HCT116 (cell line): Measurements from ENCODE around the gene EVX2. TPM values are rescaled to one million over a fixed set of nuclear protein-coding genes. Genes with fewer than 3 reads are reported as not detected.

Experiments used
- ATAC-seq: fragments of 200-7000 bp; cut with Tn5 transposase; 2 replicates; pipeline ENCODE4 v1.9.1; 2020; ENCODE audit warnings: mild to moderate bottlenecking, moderate library complexity
- BruUV-seq: library from RNA; stranded (reverse); fragments of 400-500 nt; replicated peaks from 2 replicates; lab custom pipeline; 2021; lab: Mats Ljungman, UMichigan
- CTCF ChIA-PET: fragments of 300-600 bp; sonication (Branson Sonifier 250); formaldehyde crosslinking; loops from one replicate; lab custom pipeline; 2021; ENCODE audit warnings: antibody characterized with exemption; lab: Charles Lee
- POLR2A ChIA-PET: fragments of 300-600, 350-600 bp; sonication (Branson Sonifier 250); formaldehyde crosslinking; loops from one replicate; lab custom pipeline; 2021; ENCODE audit warnings: antibody characterized with exemption; lab: Charles Lee
- RAD21 ChIA-PET, 2 experiments: fragments of 300-600 bp; sonication (Branson Sonifier 250); formaldehyde crosslinking; loops; one replicate each; lab custom pipeline; 2023; ENCODE audit warnings: low total read pairs in 2 of 2; ENCODE audit not compliant: uncharacterized antibody in 2 of 2, unreplicated experiment in 2 of 2, low non-redundant PET in 1 of 2; lab: Charles Lee
- DNase-seq: peaks from one replicate; pipeline ENCODE4 v3.0.0-alpha.2; 2010; ENCODE audit warnings: low read depth, low spot score
- H2AFZ ChIP-seq: fragments of 200-600 bp; shearing (Covaris generic), sonication (generic); 2 replicates; pipeline ENCODE4 v1.6.1; 2017; ENCODE audit warnings: low read depth, mixed run types, mixed read lengths, antibody characterized with exemption, low read length; ENCODE audit not compliant: poor library complexity, severe bottlenecking
- H3K27ac ChIP-seq: 2 replicates; pipeline ENCODE4 v1.5.1; 2012; ENCODE audit warnings: low read depth, low read length
- H3K27me3 ChIP-seq: fragments of 200-600 bp; sonication (generic); 2 replicates; pipeline ENCODE4 v1.6.1; 2016; ENCODE audit warnings: mixed run types, low read length, mixed read lengths; ENCODE audit not compliant: insufficient read depth
- H3K36me3 ChIP-seq, 2 experiments: fragments of 200-500 bp in 1 of 2; fragments of 200-600 bp in 1 of 2; sonication (Bioruptor generic) in 1 of 2; sonication (generic) in 1 of 2; 2 replicates each; pipeline versions ENCODE4 v1.5.1 to v1.6.1; 2014 to 2016; ENCODE audit warnings: low read length in 2 of 2, inconsistent platforms in 1 of 2, mixed read lengths in 1 of 2, mixed run types in 1 of 2; ENCODE audit not compliant: insufficient read depth in 2 of 2, control insufficient read depth in 1 of 2
- H3K4me1 ChIP-seq, 2 experiments: fragments of 200-600 bp in 1 of 2; sonication (generic) in 1 of 2; 2 replicates each; pipeline versions ENCODE4 v1.5.1 to v1.6.1; 2012 to 2017; ENCODE audit warnings: low read length in 2 of 2, inconsistent platforms in 1 of 2, mild to moderate bottlenecking in 1 of 2, mixed read lengths in 1 of 2, mixed run types in 1 of 2, moderate library complexity in 1 of 2; ENCODE audit not compliant: insufficient read depth in 2 of 2, control insufficient read depth in 1 of 2
- H3K4me2 ChIP-seq: fragments of 200-600 bp; sonication (generic); 2 replicates; pipeline ENCODE4 v1.6.1; 2017; ENCODE audit warnings: mixed run types, low read length, mixed read lengths
- H3K4me3 ChIP-seq, 2 experiments: fragments of 200-600 bp in 1 of 2; sonication (generic) in 1 of 2; replicated peaks in 1 of 2; 2 replicates each; pipeline ENCODE4 v1.5.1; 2011 to 2016; ENCODE audit warnings: low read length in 2 of 2, control low read depth in 1 of 2, low read depth in 1 of 2, mild to moderate bottlenecking in 1 of 2, mixed read lengths in 1 of 2, mixed run types in 1 of 2
- H3K79me2 ChIP-seq: fragments of 200-600 bp; sonication (generic); 2 replicates; pipeline ENCODE4 v1.6.1; 2017; ENCODE audit warnings: mild to moderate bottlenecking, mixed run types, low read length, moderate library complexity, mixed read lengths; ENCODE audit not compliant: insufficient read depth
- H3K9ac ChIP-seq: fragments of 200-600 bp; sonication (generic); 2 replicates; pipeline ENCODE4 v1.6.1; 2016; ENCODE audit warnings: low read length, mixed read lengths
- H3K9me2 ChIP-seq: fragments of 200-600 bp; sonication (generic), shearing (Covaris generic); 2 replicates; pipeline ENCODE4 v1.6.1; 2017; ENCODE audit warnings: mixed run types, mild to moderate bottlenecking, moderate library complexity; ENCODE audit not compliant: insufficient read depth
- H3K9me3 ChIP-seq, 2 experiments: fragments of 200-500 bp in 1 of 2; fragments of 200-600 bp in 1 of 2; sonication (Bioruptor generic) in 1 of 2; sonication (generic) in 1 of 2; 2 replicates each; pipeline ENCODE4 v1.6.1; 2014 to 2017; ENCODE audit warnings: low read length in 2 of 2, mixed read lengths in 2 of 2, inconsistent platforms in 1 of 2, low read depth in 1 of 2, mild to moderate bottlenecking in 1 of 2, mixed run types in 1 of 2, moderate library complexity in 1 of 2; ENCODE audit not compliant: control insufficient read depth in 1 of 2, insufficient read depth in 1 of 2
- H4K20me1 ChIP-seq: fragments of 200-600 bp; sonication (generic), shearing (Covaris generic); 2 replicates; pipeline ENCODE4 v1.6.1; 2017; ENCODE audit warnings: mixed run types, mild to moderate bottlenecking, moderate library complexity; ENCODE audit not compliant: insufficient read depth
- CBX3 ChIP-seq: IDR thresholded peaks from 2 replicates; pipeline ENCODE4 v1.6.1; 2012; ENCODE audit warnings: low read depth
- CEBPB ChIP-seq: IDR thresholded peaks from 2 replicates; pipeline ENCODE4 v1.6.1; 2012; ENCODE audit warnings: low read depth
- EGR1 ChIP-seq: IDR thresholded peaks from 2 replicates; pipeline ENCODE4 v1.6.1; 2012; ENCODE audit warnings: low read depth
- ELF1 ChIP-seq: IDR thresholded peaks from 2 replicates; pipeline ENCODE4 v1.6.1; 2012; ENCODE audit warnings: low read depth, borderline replicate concordance
- EZH2 ChIP-seq: fragments of 200-600 bp; sonication (generic); IDR thresholded peaks from 2 replicates; pipeline ENCODE4 v1.6.1; 2017; ENCODE audit warnings: antibody characterized with exemption, mixed run types
- EZH2phosphoT487 ChIP-seq: fragments of 200-600 bp; IDR thresholded peaks from 2 replicates; pipeline ENCODE4 v1.6.1; 2018; ENCODE audit warnings: antibody characterized with exemption, borderline replicate concordance
- FOSL1 ChIP-seq: IDR thresholded peaks from 2 replicates; pipeline ENCODE4 v1.6.1; 2012; ENCODE audit warnings: low read depth
- JUND ChIP-seq: IDR thresholded peaks from 2 replicates; pipeline ENCODE4 v1.6.1; 2012
- MAX ChIP-seq: IDR thresholded peaks from 2 replicates; pipeline ENCODE4 v1.6.1; 2012
- RAD21 ChIP-seq: IDR thresholded peaks from 2 replicates; pipeline ENCODE4 v1.6.1; 2012; ENCODE audit warnings: low read depth, mild to moderate bottlenecking
- REST ChIP-seq: IDR thresholded peaks from 2 replicates; pipeline ENCODE4 v1.6.1; 2012; ENCODE audit warnings: low read depth
- SIN3A ChIP-seq: IDR thresholded peaks from 2 replicates; pipeline ENCODE4 v1.6.1; 2012; ENCODE audit warnings: low read depth
- SP1 ChIP-seq: IDR thresholded peaks from 2 replicates; pipeline ENCODE4 v1.6.1; 2012; ENCODE audit warnings: low read depth
- SRF ChIP-seq: IDR thresholded peaks from 2 replicates; pipeline ENCODE4 v1.6.1; 2012; ENCODE audit warnings: low read depth
- TCF7L2 ChIP-seq: IDR thresholded peaks from 2 replicates; pipeline ENCODE4 v1.7.0; 2011; ENCODE audit warnings: borderline replicate concordance, inconsistent platforms; ENCODE audit not compliant: insufficient read depth, insufficient read length; ENCODE audit errors: extremely low read depth
- ZFX ChIP-seq: fragments of 450-650 bp; IDR thresholded peaks from 2 replicates; pipeline ENCODE4 v1.6.1; 2017
- ZNF274 ChIP-seq: fragments of 200-500 bp; sonication (Bioruptor generic); IDR thresholded peaks from 2 replicates; pipeline ENCODE4 v1.6.1; 2014; ENCODE audit warnings: mild to moderate bottlenecking, low read depth, low read length, inconsistent platforms
- intact Hi-C: fragments of 100-400 bp; cut with micrococcal nuclease; formaldehyde crosslinking; loops from 2 replicates; pipeline ENCODE4 v1.10.0; 2022
- total RNA-seq: library from RNA; stranded (reverse); gene quantifications from one replicate; pipeline ENCODE4 v1.2.1, GENCODE V29; 2021; ENCODE audit not compliant: unreplicated experiment
- TF ChIP-seq, protein P1 (sequence below): IDR thresholded peaks from 2 replicates; pipeline ENCODE4 v1.6.1; 2012
- TF ChIP-seq, protein P2 (sequence below), 3 experiments: fragments of 200-600 bp in 1 of 3; sonication (generic) in 1 of 3; IDR thresholded peaks in 2 of 3; conservative IDR thresholded peaks in 1 of 3; 2 replicates each; pipeline ENCODE4 v1.5.1; 2012 to 2017; ENCODE audit warnings: low read depth in 2 of 3, low read length in 2 of 3, antibody characterized with exemption in 1 of 3, borderline replicate concordance in 1 of 3, control low read depth in 1 of 3, mild to moderate bottlenecking in 1 of 3, mixed read lengths in 1 of 3, mixed run types in 1 of 3, moderate library complexity in 1 of 3; ENCODE audit not compliant: insufficient read depth in 1 of 3

Gene EVX2
- total RNA-seq, 1 experiment from 2014 or later: not detected

DNA sequence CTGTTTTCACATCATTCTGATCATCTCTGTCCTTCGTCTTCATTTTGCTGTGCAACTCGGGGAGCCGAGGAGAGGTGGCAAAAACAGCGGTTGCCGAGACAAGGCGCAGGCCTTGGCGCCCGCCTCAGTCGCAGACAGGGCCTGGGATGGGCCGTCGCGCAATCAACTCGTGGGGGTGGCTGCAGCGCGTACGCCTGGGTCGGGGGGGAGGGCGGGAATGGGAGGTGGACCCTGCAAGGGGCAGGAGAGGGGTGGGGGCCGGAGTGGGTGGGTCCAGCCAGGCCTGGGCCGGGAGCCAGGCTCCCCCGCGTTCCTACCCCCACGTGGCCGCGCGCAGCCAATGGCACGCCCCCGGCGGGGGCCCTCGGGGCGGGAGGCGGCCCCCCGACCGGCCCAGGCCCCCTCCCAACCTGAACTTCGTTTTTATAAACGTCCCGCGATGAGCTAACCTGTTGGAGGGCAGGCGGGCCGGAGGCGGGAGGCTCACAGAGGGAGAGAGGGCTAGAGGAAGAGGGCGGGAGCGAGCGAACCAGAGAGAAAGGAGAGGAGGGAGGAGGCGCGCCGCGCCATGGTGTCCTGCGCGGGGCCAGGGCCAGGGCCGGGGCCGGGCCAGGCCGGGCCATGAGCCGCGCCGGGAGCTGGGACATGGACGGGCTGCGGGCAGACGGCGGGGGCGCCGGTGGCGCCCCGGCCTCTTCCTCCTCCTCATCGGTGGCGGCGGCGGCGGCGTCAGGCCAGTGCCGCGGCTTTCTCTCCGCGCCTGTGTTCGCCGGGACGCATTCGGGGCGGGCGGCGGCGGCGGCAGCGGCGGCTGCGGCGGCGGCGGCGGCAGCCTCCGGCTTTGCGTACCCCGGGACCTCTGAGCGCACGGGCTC, 8.7 kb upstream of the EVX2 start, which contains the start of gene HOXD13 (continued):
- TF ChIP-seq, protein P1, sequence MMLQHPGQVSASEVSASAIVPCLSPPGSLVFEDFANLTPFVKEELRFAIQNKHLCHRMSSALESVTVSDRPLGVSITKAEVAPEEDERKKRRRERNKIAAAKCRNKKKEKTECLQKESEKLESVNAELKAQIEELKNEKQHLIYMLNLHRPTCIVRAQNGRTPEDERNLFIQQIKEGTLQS: no peak
- TF ChIP-seq SIN3A (no peak), EGR1 (no peak), EZH2 (no peak), SRF (no peak), SP1 (no peak)

DNA sequence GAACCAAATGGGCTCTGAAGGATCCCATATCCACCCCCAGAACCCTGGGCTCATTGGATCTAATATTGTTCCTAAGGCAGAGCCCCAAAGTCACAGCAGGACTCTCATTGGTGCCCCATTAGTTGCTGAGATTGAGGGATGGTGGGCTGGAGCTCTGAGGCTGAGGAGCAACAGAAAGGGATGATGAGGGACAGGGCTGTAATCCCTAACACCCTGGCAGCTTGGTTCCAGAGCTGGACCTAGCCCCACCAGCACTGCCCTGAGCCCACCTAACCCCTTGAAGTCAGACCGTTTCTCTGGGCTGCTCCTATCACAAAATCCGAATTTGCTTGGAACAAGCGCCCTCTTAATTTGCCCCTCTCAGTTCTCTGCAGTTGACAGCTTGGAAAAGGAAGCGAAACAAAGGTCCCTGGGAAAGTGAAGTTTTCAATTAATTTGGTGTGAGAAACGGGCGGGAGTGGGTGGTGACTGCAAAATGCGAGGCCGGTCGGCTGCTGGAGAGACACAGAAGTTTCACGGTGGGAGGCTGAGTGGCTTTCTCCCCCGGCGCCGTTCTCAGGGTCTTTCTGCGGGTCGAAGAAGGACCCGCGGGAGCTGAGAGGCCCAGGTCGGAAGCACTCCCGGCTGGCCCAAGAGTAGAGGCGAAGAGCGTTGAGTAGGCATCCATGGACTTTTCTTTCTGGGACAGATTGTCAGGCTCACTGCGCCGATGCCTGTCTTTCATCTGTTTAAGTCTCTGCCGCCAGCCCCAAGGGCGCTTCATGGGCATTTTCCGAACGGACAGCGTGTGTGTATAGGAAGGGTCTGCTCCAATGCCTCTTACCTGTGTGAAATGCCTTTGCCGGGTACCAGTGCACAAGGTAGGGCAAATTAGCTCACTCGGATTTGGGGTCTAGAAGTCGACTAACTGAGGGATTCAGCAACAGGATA, 7.8 kb upstream of the EVX2 start:
- no peaks in the 10 kb centered on the region for H3K27me3 ChIP-seq
- ChIA-PET CTCF (no interaction called here), POLR2A (no interaction called here), RAD21 (no interaction called here)
- ATAC-seq (no peak), DNase-seq (no peak)
- no peak overlapping the region for H3K4me2 ChIP-seq
- H3K4me1 ChIP-seq: peaks cover 0 to 2% of the 10 kb centered on the region in 2 experiments; a peak in 3 of 4 replicates
- no peak overlapping the region for H2AFZ ChIP-seq
- no peak overlapping the region for H3K4me3 ChIP-seq
- H3K9me2 ChIP-seq: no peaks in the 10 kb centered on the region
- no peak overlapping the region for H3K27ac ChIP-seq
- BruUV-seq: no TSS peak
- no peaks in the 10 kb centered on the region for H3K9me3 ChIP-seq
- no peaks in the 10 kb centered on the region for H3K79me2 ChIP-seq
- H3K36me3 ChIP-seq: no peaks in the 10 kb centered on the region
- H3K9ac ChIP-seq: no peak overlapping the region
- intact Hi-C loops: no loop called here
- TF ChIP-seq TCF7L2 (no peak), EZH2phosphoT487 (no peak), ZNF274 (no peak), ZFX (no peak), SRF (no peak), REST (no peak), JUND (no peak), MAX (no peak), CBX3 (no peak), CEBPB (no peak), EZH2 (no peak), RAD21 (no peak), FOSL1 (no peak), SIN3A (no peak), ELF1 (no peak)
- TF ChIP-seq, protein P2, sequence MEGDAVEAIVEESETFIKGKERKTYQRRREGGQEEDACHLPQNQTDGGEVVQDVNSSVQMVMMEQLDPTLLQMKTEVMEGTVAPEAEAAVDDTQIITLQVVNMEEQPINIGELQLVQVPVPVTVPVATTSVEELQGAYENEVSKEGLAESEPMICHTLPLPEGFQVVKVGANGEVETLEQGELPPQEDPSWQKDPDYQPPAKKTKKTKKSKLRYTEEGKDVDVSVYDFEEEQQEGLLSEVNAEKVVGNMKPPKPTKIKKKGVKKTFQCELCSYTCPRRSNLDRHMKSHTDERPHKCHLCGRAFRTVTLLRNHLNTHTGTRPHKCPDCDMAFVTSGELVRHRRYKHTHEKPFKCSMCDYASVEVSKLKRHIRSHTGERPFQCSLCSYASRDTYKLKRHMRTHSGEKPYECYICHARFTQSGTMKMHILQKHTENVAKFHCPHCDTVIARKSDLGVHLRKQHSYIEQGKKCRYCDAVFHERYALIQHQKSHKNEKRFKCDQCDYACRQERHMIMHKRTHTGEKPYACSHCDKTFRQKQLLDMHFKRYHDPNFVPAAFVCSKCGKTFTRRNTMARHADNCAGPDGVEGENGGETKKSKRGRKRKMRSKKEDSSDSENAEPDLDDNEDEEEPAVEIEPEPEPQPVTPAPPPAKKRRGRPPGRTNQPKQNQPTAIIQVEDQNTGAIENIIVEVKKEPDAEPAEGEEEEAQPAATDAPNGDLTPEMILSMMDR (IDR thresholded peaks at IDR 0.05 in 2 of 3, conservative IDR thresholded peaks at IDR 0.05 in 1 of 3; ENCODE audit: borderline replicate concordance in 1 of 3, insufficient read depth in 1 of 3, low read depth in 2 of 3, low read length in 2 of 3): no peak
- H4K20me1 ChIP-seq: no peaks in the 10 kb centered on the region
